GM13976 (cell line): ENCODE results near the gene ONECUT3.

Experiments
- DNase-seq: peaks from one replicate; pipeline ENCODE4 v3.0.0; 2012; ENCODE audit warnings: low spot score
- CTCF ChIP-seq: IDR thresholded peaks from 2 replicates; pipeline ENCODE4 v1.5.1; 2012; ENCODE audit warnings: borderline replicate concordance, mild to moderate bottlenecking; ENCODE audit not compliant: insufficient read depth; ENCODE audit errors: extremely low read depth, missing control alignments, control extremely low read depth
- in situ Hi-C: fragments of 300-500 bp; cut with MboI; formaldehyde crosslinking; loops from one replicate; pipeline ENCODE4 v1.12.0; 2022; ENCODE audit warnings: low sequenced_read_pairs, mixed read lengths, inconsistent platforms; ENCODE audit not compliant: unreplicated experiment

Gene ONECUT3

GRCh38 chr19:1813192-1814182 lies 60.2 kb downstream of the ONECUT3 start:
- no peak for DNase-seq
- in situ Hi-C loops: no loop called here
- TF ChIP-seq CTCF: no peak

- in situ Hi-C loops: no loop called here
These were observed 61.1 kb downstream of the ONECUT3 start for GRCh38 chr19:1814391-1814790.

GRCh38 chr19:1814833-1815604 lies 61.7 kb downstream of the ONECUT3 start:
- in situ Hi-C loops: no loop called here
- no peak for DNase-seq
- no peak for TF ChIP-seq CTCF

More at GRCh38 chr19:1814391-1814790, 61.1 kb downstream of the ONECUT3 start:
- no peak for DNase-seq
- no peak for TF ChIP-seq CTCF

GRCh38 chr19:1815605-1816529 lies 62.6 kb downstream of the ONECUT3 start:
- in situ Hi-C loops: no loop called here
- DNase-seq: no peak
- no peak for TF ChIP-seq CTCF

GRCh38 chr19:1816530-1817298 lies 63.4 kb downstream of the ONECUT3 start:
- TF ChIP-seq CTCF: no peak
- in situ Hi-C loops: no loop called here
- no peak for DNase-seq
